Glomerular visceral epithelial cell (primary cell): ENCODE results near the gene FBXL16.

ENCODE experiments used
- DNase-seq: peaks from one replicate; pipeline ENCODE4 v3.0.0-alpha.2; 2016; ENCODE audit errors: extremely low spot score

Gene FBXL16

GRCh38 chr16:710500-711075, 5.0 kb upstream of the FBXL16 start:
- DNase-seq = no peak

GRCh38 chr16:709566-710499, 4.2 kb upstream of the FBXL16 start:
- DNase-seq = peak; percentile 70

DNA sequence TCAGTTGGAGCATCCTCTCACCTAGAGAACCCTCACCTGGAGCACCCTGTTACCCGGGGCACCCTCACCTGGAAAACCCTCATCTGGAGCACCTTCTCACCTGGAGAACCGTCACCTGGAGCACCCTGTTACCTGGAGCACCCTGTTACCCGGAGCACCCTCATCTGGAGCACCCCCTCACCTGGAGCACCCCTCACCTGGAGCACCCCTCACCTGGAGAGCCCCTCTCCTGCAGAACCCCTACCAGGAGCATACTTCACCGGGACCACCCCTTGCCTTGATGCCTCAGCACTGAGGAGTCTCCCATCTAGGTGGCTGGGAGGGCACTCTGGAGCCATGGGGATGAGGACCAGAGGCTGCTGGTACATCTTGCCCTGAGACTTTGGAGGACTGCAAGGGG, 3.4 kb upstream of the FBXL16 start:
- no peak for DNase-seq

DNA sequence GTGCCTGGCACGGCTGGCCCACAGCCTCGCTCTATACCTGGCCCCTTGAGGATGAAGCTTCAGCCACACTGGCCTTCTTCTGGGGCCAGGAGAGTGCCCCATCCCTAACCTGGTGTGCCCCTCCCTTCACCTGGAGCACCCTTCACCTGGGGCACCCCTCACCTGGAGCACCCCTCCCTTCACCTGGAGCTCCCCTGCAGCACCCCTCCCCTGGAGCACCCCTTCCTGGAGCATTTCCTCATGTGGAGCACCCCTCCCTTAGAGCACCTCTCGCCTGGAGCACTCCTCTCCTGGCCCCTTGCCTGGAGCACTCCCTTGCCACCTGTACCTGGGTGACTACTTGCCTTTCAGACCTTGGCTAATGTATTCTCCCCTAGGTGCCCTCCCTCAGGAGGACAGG, 2.4 kb upstream of the FBXL16 start:
- DNase-seq = no peak

- no peak for DNase-seq
Measured at GRCh38 chr16:707062-707538, 1.5 kb upstream of the FBXL16 start.

DNA sequence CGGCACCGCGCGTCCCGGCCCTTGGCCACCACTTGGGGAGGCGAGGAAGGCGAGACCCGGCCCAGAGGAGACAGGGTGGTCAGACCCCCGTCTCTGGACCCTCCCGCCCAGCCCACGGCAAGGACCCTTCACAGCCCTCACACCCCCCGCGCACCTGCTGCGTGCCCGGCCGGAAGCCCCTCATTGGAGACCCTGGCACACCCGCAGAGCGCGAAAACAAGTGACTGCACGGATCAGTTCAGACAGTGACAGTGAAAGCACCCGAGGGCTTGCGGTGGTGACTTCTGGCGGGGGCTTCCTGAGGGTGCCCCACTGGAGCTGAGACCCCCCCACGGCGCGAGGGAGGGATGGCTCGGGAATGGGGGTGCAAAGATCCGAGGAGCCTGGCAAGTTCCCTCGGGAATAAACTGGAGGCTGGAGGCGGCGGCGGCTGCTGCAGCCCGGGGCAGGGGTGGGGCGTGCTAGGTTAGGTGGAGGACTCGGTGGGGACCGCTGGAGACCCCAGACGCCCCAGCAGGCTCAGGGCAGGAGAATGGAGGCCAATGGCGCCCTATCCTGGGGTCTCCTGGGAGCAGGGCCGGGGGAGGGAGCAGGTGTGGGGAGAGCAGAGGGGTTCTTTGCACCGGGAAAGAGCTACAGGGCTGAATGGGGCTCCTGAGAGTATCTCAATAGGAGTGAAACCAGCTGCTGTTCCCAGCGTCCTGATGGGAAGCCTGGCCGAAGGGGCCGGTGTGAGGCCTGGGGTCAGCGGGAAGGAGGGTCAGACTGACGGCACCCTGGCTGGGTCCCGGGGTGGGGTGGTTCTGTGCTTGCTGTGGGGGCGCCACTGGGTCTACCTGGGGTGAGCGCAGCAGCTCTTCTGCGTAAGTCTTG, 824 bp upstream of the FBXL16 start:
- no peak for DNase-seq

GRCh38 chr16:704552-705380, 835 bp downstream of the FBXL16 start:
- no peak for DNase-seq

- no peak for DNase-seq
Measured at GRCh38 chr16:704047-704446, 1.6 kb downstream of the FBXL16 start.

DNA sequence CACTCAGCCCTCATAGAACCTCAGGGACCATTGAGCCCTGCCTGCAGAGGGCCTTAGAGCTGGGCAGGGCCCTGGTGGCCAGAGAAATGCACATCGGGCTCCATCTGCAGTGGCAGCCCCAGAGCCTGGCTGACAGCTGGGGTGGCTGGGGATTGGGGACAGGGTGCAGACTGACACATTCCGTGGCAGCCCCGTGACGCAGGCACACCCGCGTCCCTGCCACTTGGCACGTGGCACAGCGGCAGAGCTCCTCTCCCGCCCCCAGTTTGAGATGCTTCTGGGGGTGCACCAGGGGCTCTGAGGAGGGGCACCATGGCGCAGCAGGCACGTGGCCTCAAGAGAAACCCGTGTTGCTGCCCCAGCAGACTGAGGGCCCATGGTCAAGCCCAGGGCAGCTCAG, 2.2 kb downstream of the FBXL16 start:
- no peak for DNase-seq

GRCh38 chr16:702341-702740, 3.3 kb downstream of the FBXL16 start:
- DNase-seq = no peak

DNA sequence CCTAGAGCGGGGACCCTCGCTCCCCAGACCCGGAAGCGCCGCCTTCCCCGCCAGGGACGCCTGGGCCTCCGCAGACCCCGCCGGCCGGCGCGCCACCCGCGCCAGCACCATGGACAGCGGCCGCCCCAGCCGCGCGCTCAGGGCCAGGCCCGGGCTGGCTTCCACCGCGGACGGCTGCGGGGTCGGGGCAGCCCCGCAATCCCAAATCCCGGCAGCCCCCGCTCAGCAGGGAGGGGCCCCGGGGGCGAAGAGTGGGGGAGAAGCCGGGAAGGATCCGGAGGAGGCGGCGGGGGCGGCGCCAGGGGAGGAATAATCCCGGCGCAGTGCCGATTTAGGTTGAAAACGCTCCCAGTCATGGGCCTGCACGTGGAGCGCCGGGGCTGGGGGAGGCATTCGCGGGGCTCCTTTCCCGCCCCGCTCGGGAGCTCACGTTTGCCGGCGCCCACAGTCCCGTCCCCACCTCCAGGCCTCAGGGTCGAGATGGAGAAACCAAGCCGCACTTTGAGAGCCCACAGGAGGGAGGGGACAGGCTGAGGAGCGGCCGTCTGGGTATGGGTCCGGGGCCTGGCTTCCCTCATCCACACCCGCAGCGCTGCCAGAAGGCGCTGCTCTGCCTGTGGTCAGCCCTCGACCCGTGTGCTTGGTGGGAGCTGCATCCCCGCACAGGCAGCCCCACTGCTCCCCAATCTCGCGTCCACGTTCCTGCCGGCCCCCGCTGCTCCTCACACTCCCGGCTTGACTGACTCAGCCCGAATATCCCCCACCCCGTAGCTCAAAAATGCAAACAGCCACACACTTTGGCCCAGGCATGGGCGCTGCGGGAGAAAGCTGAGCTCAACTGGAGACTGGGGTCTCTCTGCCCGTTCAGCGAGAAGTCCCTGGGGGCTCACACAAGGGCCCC, 4.7 kb downstream of the FBXL16 start:
- DNase-seq = no peak

- no peak for DNase-seq
Measured at GRCh38 chr16:698911-699671, 6.5 kb downstream of the FBXL16 start.

- peak; percentile 42 for DNase-seq
Measured at GRCh38 chr16:695355-696089, 10.1 kb downstream of the FBXL16 start.

DNA sequence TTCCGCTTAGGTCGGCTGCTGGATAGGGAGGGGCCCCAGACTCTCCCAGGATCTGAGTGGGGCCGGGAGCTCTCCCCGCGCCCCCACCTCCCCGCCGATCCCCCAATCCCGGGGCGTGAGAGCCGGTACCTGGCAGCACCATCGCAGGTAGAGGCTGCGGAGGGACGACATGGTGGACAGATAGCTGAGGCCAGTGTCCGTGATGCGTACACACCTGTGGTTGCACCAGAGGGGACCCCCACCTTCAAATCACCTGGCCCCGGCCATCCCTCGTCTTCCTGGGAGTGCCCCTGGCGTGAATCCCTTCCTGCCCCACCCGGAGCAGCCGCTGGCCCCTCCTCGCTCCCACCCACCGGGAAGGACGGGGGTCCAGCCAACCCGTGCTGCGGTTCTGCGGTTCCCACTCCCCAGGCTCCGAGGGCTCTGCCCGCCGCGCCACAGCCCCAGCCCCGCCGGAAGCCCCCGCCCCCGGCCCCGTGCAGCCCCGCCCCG, 10.7 kb downstream of the FBXL16 start:
- DNase-seq = no peak

- no peak for DNase-seq
Measured at GRCh38 chr16:694187-694862, 11.3 kb downstream of the FBXL16 start.

- DNase-seq = no peak
Measured at GRCh38 chr16:693766-694165, 11.8 kb downstream of the FBXL16 start.

- DNase-seq = no peak
Measured at GRCh38 chr16:693364-693763, 12.2 kb downstream of the FBXL16 start.
